Activated T-helper 1 cell treated with Interleukin-2 at 50 U/mL for 16 hours (primary cell): Measurements from ENCODE around the gene CLCN3.
A peak's percentile ranks its signal among the peaks of the same experiment; 100 is the strongest.
"Not testable (repeated sequence)": the region's sequence is repeated elsewhere in the genome, so short reads cannot be mapped to it uniquely, and the experiment has no call there.

Experiments used
- DNase-seq: peaks from one replicate; pipeline ENCODE4 v3.0.0-alpha.2; 2020; ENCODE audit warnings: low read depth

Gene CLCN3

DNA sequence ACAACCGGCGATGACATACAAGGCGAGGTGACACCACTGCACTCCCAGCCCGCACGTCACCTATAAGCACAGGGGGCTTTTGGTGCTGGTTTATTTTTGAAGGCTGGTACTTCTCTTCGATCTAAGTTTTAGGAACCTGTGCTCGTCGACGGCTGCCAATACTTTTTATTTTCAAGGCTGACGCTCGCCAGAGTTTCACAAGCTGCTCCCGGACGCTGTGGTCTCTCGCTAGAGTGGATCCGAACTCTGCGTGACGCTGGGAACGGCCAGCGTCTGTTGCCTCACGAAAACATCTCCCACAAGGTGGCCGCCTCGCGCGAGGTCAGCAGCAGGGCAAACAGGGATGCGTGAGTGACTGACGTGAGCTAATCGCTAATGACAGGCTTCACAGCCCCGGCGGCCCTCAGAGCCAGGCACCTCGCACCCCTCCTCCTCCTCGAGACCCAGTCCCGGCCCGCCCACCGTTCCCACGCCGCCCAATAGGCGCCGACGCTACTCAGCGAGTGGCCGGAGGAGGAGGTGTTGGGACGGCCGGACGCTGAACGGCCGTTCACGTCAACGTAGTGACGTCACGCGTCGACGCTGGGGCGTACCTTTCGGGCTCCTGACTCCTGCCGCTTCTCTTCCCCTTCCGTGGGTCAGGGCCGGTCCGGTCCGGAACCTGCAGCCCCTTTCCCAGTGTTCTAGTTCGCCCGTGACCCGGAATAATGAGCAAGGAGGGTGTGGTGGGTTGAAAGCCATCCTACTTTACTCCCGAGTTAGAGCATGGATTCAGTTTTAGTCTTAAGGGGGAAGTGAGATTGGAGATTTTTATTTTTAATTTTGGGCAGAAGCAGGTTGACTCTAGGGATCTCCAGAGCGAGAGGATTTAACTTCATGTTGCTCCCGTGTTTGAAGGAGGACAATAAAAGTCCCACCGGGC lies at the start of gene CLCN3:
CLCN3 (plus strand) TSS at position 621 of the 922 bp plus-strand sequence. CDS start 15,351 bp downstream, outside the sequence.
- DNase-seq: peak; percentile 83

- DNase-seq: not testable (repeated sequence)
Measured at GRCh38 chr4:169571012-169571411, 49.4 kb upstream of the CLCN3 start.

DNA sequence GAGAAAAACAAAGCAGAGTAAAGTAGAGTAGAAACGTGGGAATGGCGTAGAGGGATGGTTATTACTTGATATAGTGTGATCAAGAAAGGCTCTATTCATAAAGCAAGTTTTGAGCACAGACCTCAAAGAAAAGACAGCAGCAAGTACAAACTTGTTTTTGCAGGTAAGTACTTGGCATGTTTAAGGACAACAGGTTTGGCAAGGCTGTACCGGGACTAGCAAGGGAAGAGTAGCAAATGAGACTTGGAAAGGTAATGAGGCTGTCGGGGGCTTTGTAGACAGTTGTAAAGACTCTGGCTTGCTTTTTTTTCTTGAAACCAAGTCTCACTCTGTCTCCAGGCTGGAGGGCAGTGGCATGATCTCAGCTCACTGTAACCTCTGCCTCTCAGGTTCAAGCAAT lies 48.9 kb upstream of the CLCN3 start:
- DNase-seq: no peak

DNA sequence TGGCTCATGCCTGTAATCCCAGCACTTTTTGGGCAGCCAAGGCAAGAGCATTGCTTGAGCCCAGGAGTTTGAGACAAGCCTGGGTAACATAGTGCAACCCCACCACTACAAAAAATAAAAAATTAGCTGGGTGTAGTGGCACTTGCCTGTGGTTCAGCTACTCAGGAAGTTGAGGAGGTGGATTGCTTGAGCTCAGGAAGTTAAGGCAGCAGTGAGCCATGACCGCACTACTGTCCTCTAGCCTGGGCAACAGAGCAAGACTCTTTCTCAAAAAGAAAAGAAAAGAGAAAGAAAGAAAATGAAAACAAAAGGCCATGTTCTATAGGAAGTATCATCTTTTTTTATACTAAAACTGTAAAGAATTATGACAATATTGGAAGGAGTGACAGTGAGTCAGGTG lies 46.5 kb upstream of the CLCN3 start:
- no peak for DNase-seq

GRCh38 chr4:169582203-169582602 lies 38.2 kb upstream of the CLCN3 start:
- DNase-seq: no peak

- no peak for DNase-seq
Measured at GRCh38 chr4:169582706-169583105, 37.7 kb upstream of the CLCN3 start.

DNA sequence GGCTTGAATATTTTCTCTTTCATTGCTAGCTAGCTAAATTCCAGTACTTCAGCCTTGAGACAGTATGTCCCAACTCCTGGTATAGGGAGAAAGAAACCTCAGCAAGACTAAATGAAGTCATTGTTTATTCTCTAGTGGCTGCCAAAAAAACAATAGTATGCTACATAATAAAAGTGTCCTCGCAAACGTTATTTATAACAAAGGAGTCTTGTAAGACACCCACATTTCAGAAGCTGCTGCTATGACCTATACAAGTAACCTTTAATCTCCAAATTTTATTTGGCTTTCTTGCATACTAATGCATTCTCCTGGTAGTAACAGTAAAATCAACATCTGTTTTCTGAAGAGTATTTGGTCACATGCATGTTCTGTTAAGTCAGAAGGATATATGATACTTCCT lies 36.8 kb upstream of the CLCN3 start:
- DNase-seq: no peak

- no peak for DNase-seq
Measured at GRCh38 chr4:169593050-169593560, 27.3 kb upstream of the CLCN3 start.

DNA sequence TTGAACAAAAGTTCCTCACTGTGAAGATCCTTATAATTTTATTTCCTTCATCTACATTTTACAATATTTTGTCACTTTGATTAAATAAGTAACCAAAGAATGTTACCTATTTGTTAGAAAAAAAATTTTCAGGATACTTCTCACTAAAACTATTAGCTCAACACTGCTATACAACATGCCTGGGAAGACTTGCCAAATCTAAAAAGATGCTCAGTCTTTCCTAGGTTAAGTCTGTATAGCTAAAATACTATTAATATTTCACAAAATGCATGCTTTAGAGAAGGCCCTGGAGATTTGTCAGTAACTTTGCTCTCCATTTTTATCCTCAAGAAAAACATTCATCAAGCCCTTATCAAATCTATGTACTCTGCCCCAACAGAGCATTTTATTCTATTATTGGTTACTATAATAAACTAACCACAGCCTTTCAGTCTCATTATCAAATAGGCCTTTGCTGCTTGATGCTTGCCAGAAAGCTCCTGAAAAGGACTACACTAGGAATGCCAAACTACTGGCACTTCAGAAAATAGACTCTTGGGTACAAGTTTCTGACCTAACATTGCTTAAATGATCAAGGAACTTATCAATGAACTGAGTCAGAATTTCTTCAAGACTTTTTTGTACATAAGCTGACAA lies 25.7 kb upstream of the CLCN3 start:
- DNase-seq: no peak

GRCh38 chr4:169601016-169601771 lies 19.2 kb upstream of the CLCN3 start:
- no peak for DNase-seq

- no peak for DNase-seq
Measured at GRCh38 chr4:169603312-169603711, 17.1 kb upstream of the CLCN3 start.

DNA sequence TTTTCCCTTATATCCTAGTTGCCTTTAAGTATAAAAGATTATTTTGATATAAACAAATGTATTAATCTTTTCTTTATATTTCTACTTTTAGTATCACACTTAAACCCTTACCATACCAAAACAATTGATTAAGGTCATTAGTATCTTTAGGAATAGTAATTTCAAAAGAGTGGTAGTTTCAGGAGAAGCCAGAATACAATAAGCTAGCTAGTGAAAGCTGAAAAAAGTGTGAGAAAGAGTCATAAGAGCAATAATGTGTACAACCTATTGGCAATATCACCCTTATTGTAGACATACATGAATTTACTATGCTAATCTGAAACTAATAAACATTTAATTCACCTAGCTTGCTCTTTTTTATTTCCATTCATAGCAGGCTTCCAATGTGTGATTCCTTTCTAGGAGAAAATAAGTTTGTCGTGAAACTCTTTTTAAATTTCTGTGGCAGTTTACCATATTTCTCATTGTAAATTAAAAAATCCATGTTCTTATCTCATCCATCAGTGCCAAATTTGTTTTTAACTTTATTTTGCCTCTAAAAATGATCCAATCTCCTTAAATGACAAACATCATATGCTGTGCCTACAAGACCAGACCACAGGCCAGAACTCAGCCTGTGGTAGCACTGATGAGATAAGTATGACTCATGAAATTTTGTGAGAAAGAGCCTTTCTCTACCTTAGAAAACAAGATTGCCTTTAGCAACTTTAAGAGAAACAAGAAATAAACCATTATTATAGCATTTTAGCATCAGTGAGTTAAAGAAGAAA lies 16.1 kb upstream of the CLCN3 start:
- no peak for DNase-seq

GRCh38 chr4:169604903-169605331 lies 15.5 kb upstream of the CLCN3 start:
- DNase-seq: no peak

- DNase-seq: no peak
Measured at GRCh38 chr4:169611157-169611556, 9.2 kb upstream of the CLCN3 start.

- DNase-seq: peak; percentile 73
Measured at GRCh38 chr4:169611991-169612870, 8.1 kb upstream of the CLCN3 start, which contains the start of gene NEK1. NEK1 (minus strand) TSS chr4:169612583; CDS start chr4:169602630, 9,953 bp downstream.

- DNase-seq: peak; percentile 50
Measured at GRCh38 chr4:169612871-169613859, 7.2 kb upstream of the CLCN3 start.

DNA sequence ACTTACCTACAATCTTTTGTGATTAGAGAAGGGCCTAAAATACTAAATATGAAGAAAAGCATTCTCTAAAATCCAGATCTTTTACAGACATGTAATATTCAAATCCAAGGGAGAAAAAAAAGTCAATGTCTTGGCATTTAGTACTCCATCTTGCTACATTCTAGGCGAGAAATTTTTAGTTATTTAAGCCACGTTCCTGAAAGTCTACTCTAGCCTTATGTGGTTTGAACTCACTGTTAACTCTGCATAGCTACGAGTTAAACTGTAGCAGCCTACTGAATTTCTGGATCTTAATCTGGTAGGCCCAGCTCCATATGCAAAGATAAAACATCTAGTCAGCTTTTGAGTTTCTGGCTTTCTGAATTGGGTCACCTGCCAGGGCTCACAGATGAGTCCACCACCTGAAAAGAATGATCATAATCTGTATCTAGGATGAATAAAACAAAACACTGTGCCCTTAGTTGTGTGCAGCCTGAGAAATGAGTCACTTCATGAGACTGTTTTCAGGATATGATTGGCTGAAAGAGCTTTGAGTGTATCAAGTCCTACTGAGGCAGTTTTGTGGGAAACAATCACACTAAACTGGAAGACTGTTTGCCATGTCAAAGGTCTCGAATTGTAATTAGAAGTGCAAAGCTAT lies 4.8 kb upstream of the CLCN3 start:
- DNase-seq: no peak

DNA sequence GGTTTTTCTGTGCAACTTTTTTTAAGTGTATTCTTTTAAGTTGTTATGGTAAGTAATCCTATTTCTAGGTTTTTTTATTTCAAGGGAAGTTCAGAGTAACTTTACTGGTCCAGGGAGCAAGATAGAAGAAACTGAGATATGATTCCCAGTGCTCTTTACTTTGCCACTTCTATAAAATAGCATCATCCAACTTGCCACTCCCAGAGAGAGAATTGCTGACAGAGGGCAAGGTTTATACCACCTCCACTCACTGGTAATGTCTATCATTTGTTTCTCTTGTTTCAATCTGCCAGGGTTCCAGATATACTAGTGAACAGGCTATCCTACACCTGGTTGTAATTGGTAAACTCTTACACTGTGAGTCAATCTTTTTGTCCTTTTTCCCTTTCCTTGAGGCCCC lies 3.5 kb upstream of the CLCN3 start:
- DNase-seq: no peak

- no peak for DNase-seq
Measured at GRCh38 chr4:169617306-169617705, 3.1 kb upstream of the CLCN3 start.
